Ovary (tissue), 9 donors: ENCODE results near the gene ITGB2. TPM values are rescaled to one million over a fixed set of nuclear protein-coding genes. Genes with fewer than 3 reads are reported as not detected.
A peak's percentile ranks its signal among the peaks of the same experiment; 100 is the strongest.

Source experiments
- DNase-seq, 5 donors: peaks; one replicate each; pipeline ENCODE4 v3.0.0-alpha.2; 2019 to 2020
- H3K27ac ChIP-seq, 2 donors: fragments of 200-600 bp; one replicate each; pipeline versions ENCODE4 v1.5.1 to v1.8.0; 2019 to 2022
- H3K27me3 ChIP-seq: fragments of 200-600 bp; one replicate; pipeline ENCODE4 v1.8.0; 2022
- H3K36me3 ChIP-seq: fragments of 200-600 bp; sonication (generic); one replicate; pipeline ENCODE4 v1.5.1; 2019
- H3K4me1 ChIP-seq: one replicate; pipeline ENCODE4 v1.8.1; 2013; ENCODE audit warnings: mild to moderate bottlenecking, moderate library complexity; ENCODE audit not compliant: insufficient read depth
- H3K4me3 ChIP-seq: fragments of 200-600 bp; sonication (generic); one replicate; pipeline ENCODE4 v1.5.1; 2017
- H3K9me3 ChIP-seq, 2 donors: fragments of 200-600 bp in 1 of 2; sonication (generic) in 1 of 2; one replicate each; pipeline versions ENCODE4 v1.5.1 to v1.8.1; 2013 to 2019; ENCODE audit warnings: mild to moderate bottlenecking in 1 of 2, moderate library complexity in 1 of 2
- CTCF ChIP-seq, 3 donors: fragments of 450-650 bp in 2 of 3; fragments of 200-600 bp in 1 of 3; IDR thresholded peaks; one replicate each; pipeline versions ENCODE4 v1.5.1 to v1.8.0; 2016 to 2022; ENCODE audit warnings: antibody characterized with exemption in 3 of 3, mild to moderate bottlenecking in 1 of 3
- EP300 ChIP-seq: sonication (generic); formaldehyde crosslinking; IDR thresholded peaks from one replicate; pipeline ENCODE4 v1.6.1; 2017; ENCODE audit warnings: antibody characterized with exemption
- POLR2A ChIP-seq: fragments of 450-650 bp; IDR thresholded peaks from one replicate; pipeline ENCODE4 v1.6.1; 2017; ENCODE audit warnings: antibody characterized with exemption, mild to moderate bottlenecking, moderate library complexity
- WGBS, 3 donors: extraction: QIAGEN DNeasy Blood & Tissue Kit in 1 of 3; methylation state at CpG; one replicate each; pipeline versions ENCODE4 v1.1.5 to v1.1.7; 2013 to 2017; 5-methylcytosine and 5-hydroxymethylcytosine counted together
- intact Hi-C, 4 donors: fragments of 100-400 bp; cut with DNase I; formaldehyde crosslinking; loops; one replicate each; pipeline versions ENCODE4 v1.11.0 to v1.15.1; 2022 to 2023
- polyA plus RNA-seq, 2 donors: library from polyadenylated mRNA; stranded (reverse); fragments of 200-250 nt in 1 of 2; fragments of 350-450 nt in 1 of 2; fragmentation: Illumina TruSeq in 1 of 2; extraction: RNeasy Lipid Tissue Mini Kit (QIAGEN cat#74804) in 1 of 2; gene quantifications; one replicate each; pipeline ENCODE4 v1.2.3, GENCODE V29; 2013 to 2014
- total RNA-seq, 7 donors: library from RNA; depleted of rRNA in 2 of 7; stranded (reverse); fragments of >200 nt in 2 of 7; fragmentation: NEBNext Ultra II Directional in 3 of 7; extraction: Animal tissue kit (Norgen Biotek cat#: 25700) in 3 of 7; gene quantifications; one replicate each; pipeline versions ENCODE4 v1.1.0 to v1.2.4, GENCODE V29; 2016 to 2023
- donor health status: DM: no; HTN: no; CAD: no; lungs with moderate emphysema.
- donor health status: DM: no; HTN: no; CAD: no.
- donor health status: Bipolar disorder and iron deficiency.
- donor health status: DM: yes; HTN: yes; CAD: no.
- donor health status: DM: no; HTN: no; CAD: no.
- donor health status: DM: yes; HTN: yes; CAD: no.

ITGB2 gene
- total and polyA plus RNA-seq, 9 donors, result 9.6 to 58.3 (median 17.6) TPM

- H3K9me3 ChIP-seq, result no peaks in the 10 kb centered on the region
- intact Hi-C loops, result no loop called here
- H3K4me3 ChIP-seq, result no peak overlapping the region
- TF ChIP-seq CTCF (IDR thresholded peaks at IDR 0.05) (no peak), POLR2A (no peak), EP300 (no peak)
- WGBS, 3 donors, result 9 to 18% (median 12%) methylated on average over 25 of the region's 25 CpGs
- peaks cover 5% of the 10 kb centered on the region for H3K4me1 ChIP-seq
- H3K36me3 ChIP-seq, result no peaks in the 10 kb centered on the region
- H3K27me3 ChIP-seq, result no peaks in the 10 kb centered on the region
- peak in 1 of 5 donors; percentile 37 for DNase-seq
- H3K27ac ChIP-seq, result no peak overlapping the region
Observed at GRCh38 chr21:44907966-44908895, 12.5 kb downstream of the ITGB2 start.

- Histone ChIP-seq H3K27ac (no peak overlapping the region), H3K4me1 (peaks cover 5% of the 10 kb centered on the region), H3K4me3 (no peak overlapping the region), H3K36me3 (no peaks in the 10 kb centered on the region), H3K9me3 (no peaks in the 10 kb centered on the region), H3K27me3 (no peaks in the 10 kb centered on the region)
- WGBS, 3 donors, result 30 to 43% (median 37%) methylated on average over 14 to 16 of the region's 16 CpGs
- intact Hi-C loops, result no loop called here
- DNase-seq, result no peak
- TF ChIP-seq EP300 (no peak), CTCF (IDR thresholded peaks at IDR 0.05) (no peak), POLR2A (no peak)
Observed at GRCh38 chr21:44907225-44907965, 13.3 kb downstream of the ITGB2 start.

- WGBS, 3 donors, result 76 to 80% (median 80%) methylated on average over 7 of the region's 7 CpGs
- H3K27ac ChIP-seq, result no peak overlapping the region
- peaks cover 5% of the 10 kb centered on the region for H3K4me1 ChIP-seq
- no peak overlapping the region for H3K4me3 ChIP-seq
- DNase-seq, result no peak
- H3K9me3 ChIP-seq, result no peaks in the 10 kb centered on the region
- intact Hi-C loops, result no loop called here
- H3K36me3 ChIP-seq, result no peaks in the 10 kb centered on the region
- TF ChIP-seq EP300, result no peak
- TF ChIP-seq POLR2A, result no peak
- no peak for TF ChIP-seq CTCF (IDR thresholded peaks at IDR 0.05)
- no peaks in the 10 kb centered on the region for H3K27me3 ChIP-seq
Observed at GRCh38 chr21:44905728-44906090, 15.0 kb downstream of the ITGB2 start.

GRCh38 chr21:44905016-44905727 lies 15.5 kb downstream of the ITGB2 start:
- H3K4me1 ChIP-seq, result peaks cover 3% of the 10 kb centered on the region
- TF ChIP-seq POLR2A, result no peak
- no peaks in the 10 kb centered on the region for H3K27me3 ChIP-seq
- intact Hi-C loops, result no loop called here
- no peaks in the 10 kb centered on the region for H3K9me3 ChIP-seq
- no peak overlapping the region for H3K4me3 ChIP-seq
- 73 to 79% (median 77%) methylated on average over 20 to 22 of the region's 22 CpGs for WGBS, 3 donors
- no peak overlapping the region for H3K27ac ChIP-seq
- no peaks in the 10 kb centered on the region for H3K36me3 ChIP-seq
- no peak for DNase-seq
